Cerebellar nuclear complex (tissue), 1 donor: ENCODE results near the gene MARCHF4.

Source experiments
- DNase-seq, 2 experiments: peaks; one replicate each; lab custom pipeline; 2025; lab: John Stamatoyannopoulos, UW

Gene MARCHF4

DNA sequence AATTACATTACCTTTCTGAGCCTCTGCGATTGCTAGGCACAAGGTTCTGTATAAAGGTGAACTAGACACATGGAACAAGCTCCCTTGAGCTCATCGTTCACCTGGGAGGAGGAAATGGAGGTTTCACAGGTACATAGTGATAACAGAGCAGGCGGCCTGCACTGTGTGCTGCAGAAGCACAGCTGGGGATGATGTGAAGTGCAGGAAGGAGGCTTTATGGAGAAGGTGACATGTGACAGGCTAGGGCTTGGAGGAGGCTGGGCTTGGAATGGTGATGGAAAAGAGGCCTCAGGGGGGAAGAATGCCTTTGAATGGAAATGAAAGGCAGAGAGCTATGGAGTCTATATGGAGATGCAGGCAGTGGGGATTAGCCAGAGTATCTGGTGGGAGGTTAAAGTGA is 22.9 kb downstream of the MARCHF4 start:
- no peak for DNase-seq

GRCh38 chr2:216348756-216349308 is 23.5 kb downstream of the MARCHF4 start:
- DNase-seq: no peak

GRCh38 chr2:216346781-216347180 is 25.5 kb downstream of the MARCHF4 start:
- DNase-seq: no peak

GRCh38 chr2:216345846-216346245 is 26.4 kb downstream of the MARCHF4 start:
- DNase-seq: no peak

- DNase-seq: no peak
These were observed 27.4 kb downstream of the MARCHF4 start for GRCh38 chr2:216344950-216345300.

- DNase-seq: no peak
These were observed 27.9 kb downstream of the MARCHF4 start for GRCh38 chr2:216344206-216344949.

DNA sequence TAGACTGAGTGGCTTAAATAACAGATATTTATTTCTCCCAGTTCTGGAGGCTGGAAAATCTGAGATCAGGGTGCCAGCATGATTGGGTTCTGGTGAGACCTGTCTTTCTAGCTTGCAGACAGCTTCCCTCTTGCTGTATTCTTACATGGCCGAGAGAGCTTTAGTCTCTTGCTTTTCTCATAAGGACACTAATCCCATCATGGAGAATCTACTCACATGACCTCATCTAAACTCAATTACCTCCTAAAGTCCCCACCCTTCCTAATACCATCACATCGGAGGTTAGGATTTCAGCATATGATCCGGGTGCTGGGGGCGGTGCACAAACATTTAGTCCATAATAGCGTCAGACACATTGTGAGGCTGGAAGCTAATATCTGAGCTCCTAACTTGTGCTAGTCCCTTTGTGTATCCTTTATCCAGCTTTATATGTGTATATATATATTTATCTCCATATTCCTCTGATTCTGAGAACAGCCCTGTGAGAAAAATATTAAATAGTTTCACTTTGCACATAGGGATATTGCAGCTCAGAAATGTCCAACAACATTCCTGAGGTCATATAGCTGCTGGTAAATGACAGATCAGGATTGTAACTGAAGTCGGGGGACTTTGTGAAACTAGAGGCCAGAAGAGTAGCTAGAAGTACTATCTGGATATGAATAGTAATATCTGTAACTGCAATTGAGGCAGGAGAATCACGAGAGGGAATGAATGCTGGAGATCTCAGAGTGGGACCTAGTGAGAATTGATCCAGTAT is 28.9 kb downstream of the MARCHF4 start:
- DNase-seq: no peak

DNA sequence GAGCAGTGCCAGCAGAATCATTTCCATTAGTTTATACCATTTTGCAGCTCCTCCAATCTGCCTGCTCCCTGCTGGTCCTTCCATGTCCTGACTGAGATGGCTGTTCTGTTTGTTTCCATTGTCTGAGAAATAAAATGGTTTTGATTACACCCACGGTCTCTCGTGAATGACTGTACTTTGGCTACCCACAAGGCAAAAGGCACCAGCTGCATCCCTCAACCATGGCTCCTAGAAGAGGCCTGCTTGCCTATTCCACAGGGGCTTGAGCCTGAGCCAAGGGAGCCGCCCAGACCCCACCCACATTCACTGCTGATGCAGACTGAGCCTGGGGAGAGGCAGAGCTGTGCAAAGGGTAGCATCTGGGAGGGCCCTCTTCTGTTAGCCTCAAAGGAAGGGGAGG is 31.2 kb downstream of the MARCHF4 start:
- DNase-seq: no peak

DNA sequence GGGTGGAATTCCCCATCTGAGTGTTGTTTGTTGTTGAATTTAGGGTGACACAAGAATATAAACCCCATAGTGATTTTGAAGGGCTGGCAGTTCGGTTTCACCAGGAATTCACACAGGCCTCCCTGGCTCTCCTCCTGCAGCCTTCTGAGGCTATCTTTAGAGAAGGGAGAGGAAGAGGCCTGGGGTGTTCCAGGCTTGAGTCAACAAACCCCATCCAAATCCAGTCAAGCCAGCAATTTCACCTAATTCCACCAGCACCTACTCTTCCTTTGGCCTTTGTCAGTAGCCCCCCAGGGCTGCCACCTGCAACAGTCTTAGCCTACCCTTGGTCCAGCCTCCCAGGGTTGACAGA is 32.0 kb downstream of the MARCHF4 start:
- no peak for DNase-seq

DNA sequence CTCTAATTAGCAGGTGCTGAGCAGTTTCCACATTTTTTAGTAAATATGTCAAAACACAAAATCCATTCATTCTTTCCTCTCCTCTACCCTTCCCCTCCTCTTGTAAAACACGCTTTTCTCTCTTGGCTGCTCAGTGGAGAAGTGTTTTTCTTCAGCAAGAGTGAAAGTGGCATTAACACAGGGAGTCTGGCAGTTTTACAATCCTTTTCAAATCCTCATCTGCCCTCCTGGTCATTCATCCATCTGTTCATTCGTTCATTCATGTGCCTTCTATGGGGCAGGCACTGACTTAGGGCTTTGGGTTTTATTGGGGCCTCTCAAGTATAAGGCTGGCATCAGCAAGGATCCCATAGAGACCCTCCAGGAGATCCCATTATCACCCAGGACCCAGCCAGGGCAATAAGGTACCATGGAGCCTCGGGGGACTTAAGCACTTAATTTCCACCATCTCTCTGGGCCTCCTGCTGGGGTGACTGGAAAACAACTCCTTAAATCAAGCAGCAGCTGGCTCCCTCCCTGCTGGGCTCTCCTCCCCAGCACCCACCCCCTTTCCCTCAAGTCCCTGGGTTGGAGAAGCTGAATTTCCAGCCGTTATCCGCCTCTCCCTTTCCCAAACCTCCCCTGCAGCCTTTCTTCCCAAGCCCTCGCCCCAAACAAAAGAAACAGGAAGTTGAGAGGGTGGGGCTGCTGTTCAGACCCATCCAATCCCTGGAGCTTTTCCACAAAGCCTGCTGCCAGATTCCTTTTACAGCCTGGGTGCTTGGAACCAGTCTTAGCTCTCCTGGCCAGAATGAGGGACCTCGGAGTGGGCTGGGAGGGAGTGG is 32.6 kb downstream of the MARCHF4 start:
- no peak for DNase-seq

- no peak for DNase-seq
These were observed 37.0 kb downstream of the MARCHF4 start for GRCh38 chr2:216335252-216335651.

GRCh38 chr2:216328347-216328746 is 43.9 kb downstream of the MARCHF4 start:
- DNase-seq: no peak

DNA sequence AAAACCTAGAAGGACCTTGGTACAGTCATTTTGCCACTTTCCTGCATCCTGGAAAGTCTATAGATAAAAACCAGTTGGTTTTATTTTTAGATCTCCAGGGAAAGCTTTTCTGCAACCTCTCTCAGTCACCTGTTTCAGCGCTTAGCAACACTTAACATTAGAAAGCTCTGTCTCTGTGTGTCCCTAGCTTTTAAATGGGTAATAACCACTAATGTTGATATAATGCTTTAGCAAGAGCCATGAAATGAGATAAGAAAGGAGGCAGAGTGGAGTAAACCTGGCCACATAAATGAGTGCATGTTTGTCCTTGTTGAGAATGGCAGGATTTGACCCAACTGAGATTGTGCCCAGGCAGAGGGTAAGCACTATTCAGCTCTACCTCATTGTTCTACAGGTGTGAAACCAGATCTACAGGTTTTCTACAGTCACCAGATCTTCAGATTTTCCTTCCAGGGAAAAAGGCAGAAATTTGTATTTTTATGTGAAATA is 44.8 kb downstream of the MARCHF4 start:
- DNase-seq: no peak
